Measurements from ENCODE around the gene CAPNS1. TPM values are rescaled to one million over a fixed set of nuclear protein-coding genes. Genes with fewer than 3 reads are reported as not detected.

CAPNS1 gene
- total and polyA plus RNA-seq, 4 donors: 79.5 to 280 (median 103) TPM

DNA sequence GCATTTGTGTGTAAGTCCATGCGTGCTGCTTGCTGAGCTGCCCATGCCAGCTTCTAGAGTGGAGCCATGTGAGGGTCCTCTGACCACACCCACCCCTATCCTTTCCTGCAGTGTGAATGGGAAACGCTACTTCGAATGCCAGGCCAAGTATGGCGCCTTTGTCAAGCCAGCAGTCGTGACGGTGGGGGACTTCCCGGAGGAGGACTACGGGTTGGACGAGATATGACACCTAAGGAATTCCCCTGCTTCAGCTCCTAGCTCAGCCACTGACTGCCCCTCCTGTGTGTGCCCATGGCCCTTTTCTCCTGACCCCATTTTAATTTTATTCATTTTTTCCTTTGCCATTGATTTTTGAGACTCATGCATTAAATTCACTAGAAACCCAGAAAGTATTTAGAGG is 14.3 kb upstream of the CAPNS1 start:
- no peak overlapping the region for H3K4me3 ChIP-seq (ENCODE audit: low read depth in 1 of 3, low read length in 3 of 3)
- WGBS: 81% methylated on average over 9 of the region's 9 CpGs
- H3K9ac ChIP-seq (ENCODE audit: low read depth in 1 of 2, low read length in 2 of 2): no peak overlapping the region
- peaks cover 0 to 13% (median 7%) of the 10 kb centered on the region in 4 donors for H3K4me1 ChIP-seq (ENCODE audit: control insufficient read depth in 4 of 4, insufficient read depth in 4 of 4, low read length in 3 of 4)
- TF ChIP-seq, protein P1, sequence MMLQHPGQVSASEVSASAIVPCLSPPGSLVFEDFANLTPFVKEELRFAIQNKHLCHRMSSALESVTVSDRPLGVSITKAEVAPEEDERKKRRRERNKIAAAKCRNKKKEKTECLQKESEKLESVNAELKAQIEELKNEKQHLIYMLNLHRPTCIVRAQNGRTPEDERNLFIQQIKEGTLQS (IDR thresholded peaks at IDR 0.05): no peak
- no peak for TF ChIP-seq YY1 (IDR thresholded peaks at IDR 0.05)
- TF ChIP-seq GABPA (IDR thresholded peaks at IDR 0.05 in 1 of 2, conservative IDR thresholded peaks at IDR 0.05 in 1 of 2): no peak
- TF ChIP-seq, protein P2, sequence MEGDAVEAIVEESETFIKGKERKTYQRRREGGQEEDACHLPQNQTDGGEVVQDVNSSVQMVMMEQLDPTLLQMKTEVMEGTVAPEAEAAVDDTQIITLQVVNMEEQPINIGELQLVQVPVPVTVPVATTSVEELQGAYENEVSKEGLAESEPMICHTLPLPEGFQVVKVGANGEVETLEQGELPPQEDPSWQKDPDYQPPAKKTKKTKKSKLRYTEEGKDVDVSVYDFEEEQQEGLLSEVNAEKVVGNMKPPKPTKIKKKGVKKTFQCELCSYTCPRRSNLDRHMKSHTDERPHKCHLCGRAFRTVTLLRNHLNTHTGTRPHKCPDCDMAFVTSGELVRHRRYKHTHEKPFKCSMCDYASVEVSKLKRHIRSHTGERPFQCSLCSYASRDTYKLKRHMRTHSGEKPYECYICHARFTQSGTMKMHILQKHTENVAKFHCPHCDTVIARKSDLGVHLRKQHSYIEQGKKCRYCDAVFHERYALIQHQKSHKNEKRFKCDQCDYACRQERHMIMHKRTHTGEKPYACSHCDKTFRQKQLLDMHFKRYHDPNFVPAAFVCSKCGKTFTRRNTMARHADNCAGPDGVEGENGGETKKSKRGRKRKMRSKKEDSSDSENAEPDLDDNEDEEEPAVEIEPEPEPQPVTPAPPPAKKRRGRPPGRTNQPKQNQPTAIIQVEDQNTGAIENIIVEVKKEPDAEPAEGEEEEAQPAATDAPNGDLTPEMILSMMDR (IDR thresholded peaks at IDR 0.05; ENCODE audit: low read depth, low read length, missing input control): no peak
- no peak for TF ChIP-seq TAF1 (conservative IDR thresholded peaks at IDR 0.05)
- no peak for TF ChIP-seq SP1 (IDR thresholded peaks at IDR 0.05)
- no peak for TF ChIP-seq HNF4A (conservative IDR thresholded peaks at IDR 0.05)
- TF ChIP-seq RAD21 (IDR thresholded peaks at IDR 0.05): no peak
- TF ChIP-seq NR2F2 (IDR thresholded peaks at IDR 0.05): no peak
- TF ChIP-seq RXRA (IDR thresholded peaks at IDR 0.05): no peak
- no peak for TF ChIP-seq HNF4G (IDR thresholded peaks at IDR 0.05)
- TF ChIP-seq, protein P3, sequence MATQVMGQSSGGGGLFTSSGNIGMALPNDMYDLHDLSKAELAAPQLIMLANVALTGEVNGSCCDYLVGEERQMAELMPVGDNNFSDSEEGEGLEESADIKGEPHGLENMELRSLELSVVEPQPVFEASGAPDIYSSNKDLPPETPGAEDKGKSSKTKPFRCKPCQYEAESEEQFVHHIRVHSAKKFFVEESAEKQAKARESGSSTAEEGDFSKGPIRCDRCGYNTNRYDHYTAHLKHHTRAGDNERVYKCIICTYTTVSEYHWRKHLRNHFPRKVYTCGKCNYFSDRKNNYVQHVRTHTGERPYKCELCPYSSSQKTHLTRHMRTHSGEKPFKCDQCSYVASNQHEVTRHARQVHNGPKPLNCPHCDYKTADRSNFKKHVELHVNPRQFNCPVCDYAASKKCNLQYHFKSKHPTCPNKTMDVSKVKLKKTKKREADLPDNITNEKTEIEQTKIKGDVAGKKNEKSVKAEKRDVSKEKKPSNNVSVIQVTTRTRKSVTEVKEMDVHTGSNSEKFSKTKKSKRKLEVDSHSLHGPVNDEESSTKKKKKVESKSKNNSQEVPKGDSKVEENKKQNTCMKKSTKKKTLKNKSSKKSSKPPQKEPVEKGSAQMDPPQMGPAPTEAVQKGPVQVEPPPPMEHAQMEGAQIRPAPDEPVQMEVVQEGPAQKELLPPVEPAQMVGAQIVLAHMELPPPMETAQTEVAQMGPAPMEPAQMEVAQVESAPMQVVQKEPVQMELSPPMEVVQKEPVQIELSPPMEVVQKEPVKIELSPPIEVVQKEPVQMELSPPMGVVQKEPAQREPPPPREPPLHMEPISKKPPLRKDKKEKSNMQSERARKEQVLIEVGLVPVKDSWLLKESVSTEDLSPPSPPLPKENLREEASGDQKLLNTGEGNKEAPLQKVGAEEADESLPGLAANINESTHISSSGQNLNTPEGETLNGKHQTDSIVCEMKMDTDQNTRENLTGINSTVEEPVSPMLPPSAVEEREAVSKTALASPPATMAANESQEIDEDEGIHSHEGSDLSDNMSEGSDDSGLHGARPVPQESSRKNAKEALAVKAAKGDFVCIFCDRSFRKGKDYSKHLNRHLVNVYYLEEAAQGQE (IDR thresholded peaks at IDR 0.05): no peak
- TF ChIP-seq FOXA2 (IDR thresholded peaks at IDR 0.05): no peak
- TF ChIP-seq, protein P4, sequence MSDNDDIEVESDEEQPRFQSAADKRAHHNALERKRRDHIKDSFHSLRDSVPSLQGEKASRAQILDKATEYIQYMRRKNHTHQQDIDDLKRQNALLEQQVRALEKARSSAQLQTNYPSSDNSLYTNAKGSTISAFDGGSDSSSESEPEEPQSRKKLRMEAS (IDR thresholded peaks at IDR 0.05): no peak
- TF ChIP-seq, protein P5, sequence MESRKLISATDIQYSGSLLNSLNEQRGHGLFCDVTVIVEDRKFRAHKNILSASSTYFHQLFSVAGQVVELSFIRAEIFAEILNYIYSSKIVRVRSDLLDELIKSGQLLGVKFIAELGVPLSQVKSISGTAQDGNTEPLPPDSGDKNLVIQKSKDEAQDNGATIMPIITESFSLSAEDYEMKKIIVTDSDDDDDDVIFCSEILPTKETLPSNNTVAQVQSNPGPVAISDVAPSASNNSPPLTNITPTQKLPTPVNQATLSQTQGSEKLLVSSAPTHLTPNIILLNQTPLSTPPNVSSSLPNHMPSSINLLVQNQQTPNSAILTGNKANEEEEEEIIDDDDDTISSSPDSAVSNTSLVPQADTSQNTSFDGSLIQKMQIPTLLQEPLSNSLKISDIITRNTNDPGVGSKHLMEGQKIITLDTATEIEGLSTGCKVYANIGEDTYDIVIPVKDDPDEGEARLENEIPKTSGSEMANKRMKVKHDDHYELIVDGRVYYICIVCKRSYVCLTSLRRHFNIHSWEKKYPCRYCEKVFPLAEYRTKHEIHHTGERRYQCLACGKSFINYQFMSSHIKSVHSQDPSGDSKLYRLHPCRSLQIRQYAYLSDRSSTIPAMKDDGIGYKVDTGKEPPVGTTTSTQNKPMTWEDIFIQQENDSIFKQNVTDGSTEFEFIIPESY (IDR thresholded peaks at IDR 0.05): no peak
- no peak for TF ChIP-seq JUND (IDR thresholded peaks at IDR 0.05)
- TF ChIP-seq EGR1 (IDR thresholded peaks at IDR 0.05; ENCODE audit: low read depth in 2 of 2): no peak
- no peak for TF ChIP-seq FOXA1 (IDR thresholded peaks at IDR 0.05)
- H3K27me3 ChIP-seq (ENCODE audit: control insufficient read depth in 4 of 4, insufficient read depth in 4 of 4, low read length in 3 of 4): no peaks in the 10 kb centered on the region
- H3K27ac ChIP-seq (ENCODE audit: low read depth in 1 of 2, low read length in 2 of 2): no peak overlapping the region
- no peak for DNase-seq (ENCODE audit: low spot score)
- H3K36me3 ChIP-seq (ENCODE audit: control insufficient read depth in 4 of 4, insufficient read depth in 3 of 4, low read depth in 1 of 4, low read length in 3 of 4): peaks cover 4 to 31% (median 13%) of the 10 kb centered on the region in 4 donors
- no peaks in the 10 kb centered on the region for H3K9me3 ChIP-seq (ENCODE audit: control insufficient read depth in 4 of 4, low read length in 3 of 4)
